H1 (cell line): Measurements from ENCODE around the gene TNFRSF14. TPM values are rescaled to one million over a fixed set of nuclear protein-coding genes. Genes with fewer than 3 reads are reported as not detected.

Source experiments
- CTCF ChIA-PET: fragments of 300-600 bp; sonication (Branson Sonifier 250); formaldehyde crosslinking; loops from one replicate; lab custom pipeline; 2021; ENCODE audit not compliant: partially characterized antibody; lab: Charles Lee
- POLR2A ChIA-PET: fragments of 300-600 bp; sonication (Branson Sonifier 250); formaldehyde crosslinking; loops from one replicate; lab custom pipeline; 2021; ENCODE audit warnings: inconsistent platforms; ENCODE audit not compliant: partially characterized antibody; lab: Charles Lee
- DNase-seq, 2 experiments: peaks; one replicate each; pipeline versions ENCODE4 v3.0.0 to v3.0.0-alpha.2; 2010 to 2022; ENCODE audit warnings: low spot score in 2 of 2, low read depth in 1 of 2, mixed read lengths in 1 of 2
- FAIRE-seq: peaks from 2 replicates; lab custom pipeline; 2011; peaks lifted over from hg19 to GRCh38; lab: Jason Lieb, UNC
- H2AFZ ChIP-seq: 2 replicates; pipeline ENCODE4 v1.8.1; 2012; ENCODE audit warnings: low read length, inconsistent platforms
- H2AK5ac ChIP-seq: 2 replicates; pipeline ENCODE4 v1.6.1; 2013; ENCODE audit warnings: low read depth, low read length
- H2BK120ac ChIP-seq: replicated peaks from 2 replicates; pipeline ENCODE3; 2013; ENCODE audit warnings: low read depth, low read length, inconsistent platforms
- H2BK12ac ChIP-seq: 2 replicates; pipeline ENCODE4 v1.6.1; 2013; ENCODE audit warnings: low read depth, low read length
- H2BK15ac ChIP-seq: 2 replicates; pipeline ENCODE4 v1.6.1; 2013; ENCODE audit warnings: low read length
- H2BK20ac ChIP-seq: 2 replicates; pipeline ENCODE4 v1.6.1; 2013; ENCODE audit warnings: low read length
- H2BK5ac ChIP-seq: 2 replicates; pipeline ENCODE4 v1.6.1; 2013; ENCODE audit warnings: low read depth, low read length
- H3K14ac ChIP-seq: 2 replicates; pipeline ENCODE4 v1.6.1; 2013; ENCODE audit warnings: inconsistent platforms; ENCODE audit not compliant: insufficient read length
- H3K18ac ChIP-seq: 2 replicates; pipeline ENCODE4 v1.6.1; 2013; ENCODE audit warnings: low read length; ENCODE audit errors: extremely low read depth
- H3K23ac ChIP-seq: 2 replicates; pipeline ENCODE4 v1.6.1; 2013; ENCODE audit warnings: inconsistent platforms; ENCODE audit not compliant: insufficient read length
- H3K23me2 ChIP-seq: 2 replicates; pipeline ENCODE4 v1.6.1; 2013; ENCODE audit warnings: low read depth, low read length
- H3K27ac ChIP-seq: 2 replicates; pipeline ENCODE4 v1.6.1; 2011; ENCODE audit warnings: low read depth, low read length, inconsistent platforms
- H3K27me3 ChIP-seq, 4 experiments: replicated peaks in 1 of 4; 1 replicate in 1 of 4; 2 replicates in 3 of 4; pipeline versions ENCODE4 v1.6.1 to v1.8.1; 2011 to 2013; ENCODE audit warnings: low read length in 3 of 4, mild to moderate bottlenecking in 3 of 4, inconsistent platforms in 2 of 4, mixed read lengths in 2 of 4, moderate library complexity in 1 of 4; ENCODE audit not compliant: control insufficient read depth in 3 of 4, insufficient read depth in 3 of 4; ENCODE audit errors: extremely low read depth in 1 of 4
- H3K36me3 ChIP-seq, 4 experiments: 2 replicates each; pipeline versions ENCODE4 v1.6.1 to v1.8.1; 2011 to 2013; ENCODE audit warnings: mild to moderate bottlenecking in 4 of 4, low read length in 3 of 4, moderate library complexity in 2 of 4, control low read depth in 1 of 4, inconsistent platforms in 1 of 4; ENCODE audit not compliant: insufficient read depth in 4 of 4, control insufficient read depth in 2 of 4
- H3K4ac ChIP-seq: replicated peaks from 2 replicates; pipeline ENCODE3; 2013; ENCODE audit warnings: low read length, low read depth, mixed read lengths, inconsistent platforms; ENCODE audit not compliant: insufficient read length
- H3K4me1 ChIP-seq, 4 experiments: replicated peaks in 1 of 4; 1 replicate in 1 of 4; 2 replicates in 3 of 4; pipeline versions ENCODE4 v1.6.1 to v1.8.1; 2011 to 2013; ENCODE audit warnings: low read length in 3 of 4, inconsistent platforms in 2 of 4, mixed read lengths in 1 of 4; ENCODE audit not compliant: insufficient read depth in 4 of 4, control insufficient read depth in 3 of 4
- H3K4me2 ChIP-seq, 2 experiments: 2 replicates each; pipeline versions ENCODE4 v1.6.1 to v1.8.1; 2011 to 2013; ENCODE audit warnings: low read depth in 2 of 2, low read length in 2 of 2, control low read depth in 1 of 2, inconsistent platforms in 1 of 2, mild to moderate bottlenecking in 1 of 2; ENCODE audit not compliant: insufficient read depth in 1 of 2
- H3K4me3 ChIP-seq, 4 experiments: fragments of 200-600, 300-600 bp in 1 of 4; sonication (generic), shearing (Covaris generic), sonication (Bioruptor Twin) in 1 of 4; 2 replicates each; pipeline versions ENCODE4 v1.5.1 to v1.8.1; 2011 to 2016; ENCODE audit warnings: low read length in 4 of 4, low read depth in 3 of 4, control low read depth in 2 of 4, inconsistent platforms in 2 of 4, mild to moderate bottlenecking in 2 of 4, mixed read lengths in 1 of 4, moderate library complexity in 1 of 4; ENCODE audit not compliant: insufficient read depth in 2 of 4; ENCODE audit errors: extremely low read depth in 1 of 4
- H3K56ac ChIP-seq: replicated peaks from 2 replicates; pipeline ENCODE3; 2013; ENCODE audit warnings: low read depth, mild to moderate bottlenecking, mixed read lengths, low read length, inconsistent platforms; ENCODE audit not compliant: insufficient read length
- H3K79me1 ChIP-seq: 2 replicates; pipeline ENCODE4 v1.6.1; 2013; ENCODE audit warnings: low read depth, low read length, control low read depth
- H3K79me2 ChIP-seq, 2 experiments: 2 replicates each; pipeline versions ENCODE4 v1.6.1 to v1.8.1; 2012 to 2013; ENCODE audit warnings: low read length in 2 of 2, mild to moderate bottlenecking in 2 of 2, inconsistent platforms in 1 of 2; ENCODE audit not compliant: insufficient read depth in 2 of 2, control insufficient read depth in 1 of 2
- H3K9ac ChIP-seq, 4 experiments: replicated peaks in 1 of 4; 1 replicate in 1 of 4; 2 replicates in 3 of 4; pipeline versions ENCODE4 v1.6.1 to v1.8.1; 2011 to 2013; ENCODE audit warnings: low read depth in 3 of 4, low read length in 3 of 4, control low read depth in 2 of 4, mild to moderate bottlenecking in 2 of 4, moderate library complexity in 2 of 4, inconsistent platforms in 1 of 4; ENCODE audit errors: extremely low read depth in 1 of 4
- H3K9me3 ChIP-seq, 2 experiments: 2 replicates each; pipeline versions ENCODE4 v1.6.1 to v1.8.1; 2012 to 2013; ENCODE audit warnings: mild to moderate bottlenecking in 2 of 2, moderate library complexity in 2 of 2, control low read depth in 1 of 2, inconsistent platforms in 1 of 2, low read depth in 1 of 2, low read length in 1 of 2, mixed read lengths in 1 of 2; ENCODE audit not compliant: insufficient read depth in 2 of 2
- H4K20me1 ChIP-seq, 2 experiments: replicated peaks in 1 of 2; 2 replicates each; pipeline versions ENCODE3 to v1.8.1; 2011 to 2013; ENCODE audit warnings: inconsistent platforms in 2 of 2, low read length in 2 of 2, mild to moderate bottlenecking in 1 of 2; ENCODE audit not compliant: insufficient read depth in 2 of 2, control insufficient read depth in 1 of 2
- H4K5ac ChIP-seq: 2 replicates; pipeline ENCODE4 v1.6.1; 2013; ENCODE audit warnings: low read length, low read depth, mixed read lengths, inconsistent platforms; ENCODE audit not compliant: insufficient read length
- H4K8ac ChIP-seq: 2 replicates; pipeline ENCODE4 v1.8.0; 2013; ENCODE audit warnings: mild to moderate bottlenecking, moderate library complexity, low read length, inconsistent platforms; ENCODE audit not compliant: insufficient read depth; ENCODE audit errors: extremely low read depth
- H4K91ac ChIP-seq: replicated peaks from 2 replicates; pipeline ENCODE3; 2013; ENCODE audit warnings: low read length, mixed read lengths, inconsistent platforms; ENCODE audit not compliant: insufficient read length
- WGBS, 2 experiments: shearing (Covaris generic) in 1 of 2; methylation state at CpG; one replicate each; pipeline versions ENCODE4 v1.1.6 to v1.1.7; 2013 to 2015; ENCODE audit warnings: low lambda C conversion rate in 2 of 2, mixed read lengths in 2 of 2, inconsistent platforms in 1 of 2, low coverage in 1 of 2, missing lambda C conversion rate in 1 of 2; ENCODE audit not compliant: insufficient replicate concordance in 2 of 2, insufficient coverage in 1 of 2, insufficient read length in 1 of 2; ENCODE audit errors: extremely low coverage in 1 of 2, missing lambda C conversion rate in 1 of 2; 5-methylcytosine and 5-hydroxymethylcytosine counted together
- polyA plus RNA-seq, 7 experiments: library from polyadenylated mRNA; depleted of rRNA in 3 of 7; stranded (reverse) in 5 of 7; unstranded in 2 of 7; fragments of >200 nt in 5 of 7; fragments of 200-250 nt in 2 of 7; gene quantifications; 1 replicate in 5 of 7; 2 replicates in 1 of 7; 4 replicates in 1 of 7; pipeline versions ENCODE4 v1.2.1 to v1.2.3, GENCODE V29; 2011 to 2013; ENCODE audit warnings: missing spikeins in 2 of 7, mixed read lengths in 2 of 7
- total RNA-seq: library from RNA; stranded (reverse); fragmentation: NEBNext Ultra II Directional; extraction: Animal tissue kit (Norgen Biotek cat#: 25700); gene quantifications from 2 replicates; pipeline ENCODE4 v1.2.1, GENCODE V29; 2021

Gene TNFRSF14
- total and polyA plus RNA-seq, 2 of the 8 experiments (the other 6 are each of a cell fraction or from before 2014, with no cell fraction given) = 0.36 to 0.50 TPM

- Histone ChIP-seq H4K8ac (peak overlapping the region; percentile 57; the same call in 1 of the 2 replicates), H2BK5ac (no peak overlapping the region), H3K79me1 (no peaks in the 10 kb centered on the region), H2AFZ (no peak overlapping the region), H2BK15ac (no peak overlapping the region), H3K23ac (no peak overlapping the region), H3K4me1 (peaks cover 0 to 4% (median 1%) of the 10 kb centered on the region in 4 experiments; a peak in 2 of 7 replicates), H3K4me2 (no peak overlapping the region), H3K23me2 (no peaks in the 10 kb centered on the region), H4K91ac (no peak overlapping the region), H3K18ac (no peak overlapping the region), H2AK5ac (no peak overlapping the region), H3K27ac (no peak overlapping the region), H3K56ac (no peak overlapping the region), H3K4me3 (no peak overlapping the region), H4K20me1 (no peaks in the 10 kb centered on the region), H2BK120ac (no peak overlapping the region), H3K36me3 (no peaks in the 10 kb centered on the region), H3K9me3 (peaks cover 5 to 8% of the 10 kb centered on the region in 2 experiments), H2BK20ac (no peak overlapping the region), H3K27me3 (no peaks in the 10 kb centered on the region), H2BK12ac (no peak overlapping the region), H3K9ac (no peak overlapping the region), H3K14ac (no peak overlapping the region), H3K4ac (no peak overlapping the region), H4K5ac (no peak overlapping the region), H3K79me2 (no peaks in the 10 kb centered on the region)
- ChIA-PET CTCF (interaction anchor here (0.7 kb wide), 1 partner anchor 14 kb away, joined by 3 read pairs; no protein-coding TSS in a partner anchor), POLR2A (no interaction called here)
- 91% methylated on average over 19 of the region's 23 CpGs; no CpG with 5 or more reads in 1 of the 2 experiments for WGBS, 2 experiments
- no peak for FAIRE-seq
- no peak for DNase-seq
Observed at GRCh38 chr1:2575801-2576663, 19.9 kb downstream of the TNFRSF14 start.
